ENCODE measurements around the gene NTM.

- TF ChIP-seq EZH2 (IDR thresholded peaks at IDR 0.05; ENCODE audit: insufficient read depth, poor library complexity, severe bottlenecking) (no peak), EZH2phosphoT487 (IDR thresholded peaks at IDR 0.05; ENCODE audit: insufficient read depth, low read depth) (no peak)
Observed at GRCh38 chr11:131945706-131946105, 575.3 kb downstream of the NTM start.

Data from GM23248 (cell line).